NCI-H128 (cell line): ENCODE results near the gene EZH1.
A peak's percentile ranks its signal among the peaks of the same experiment; 100 is the strongest.

ENCODE experiments used
- DNase-seq: peaks from one replicate; lab custom pipeline; 2025; ENCODE audit not compliant: unreplicated experiment; lab: John Stamatoyannopoulos, UW

The EZH1 gene

DNA sequence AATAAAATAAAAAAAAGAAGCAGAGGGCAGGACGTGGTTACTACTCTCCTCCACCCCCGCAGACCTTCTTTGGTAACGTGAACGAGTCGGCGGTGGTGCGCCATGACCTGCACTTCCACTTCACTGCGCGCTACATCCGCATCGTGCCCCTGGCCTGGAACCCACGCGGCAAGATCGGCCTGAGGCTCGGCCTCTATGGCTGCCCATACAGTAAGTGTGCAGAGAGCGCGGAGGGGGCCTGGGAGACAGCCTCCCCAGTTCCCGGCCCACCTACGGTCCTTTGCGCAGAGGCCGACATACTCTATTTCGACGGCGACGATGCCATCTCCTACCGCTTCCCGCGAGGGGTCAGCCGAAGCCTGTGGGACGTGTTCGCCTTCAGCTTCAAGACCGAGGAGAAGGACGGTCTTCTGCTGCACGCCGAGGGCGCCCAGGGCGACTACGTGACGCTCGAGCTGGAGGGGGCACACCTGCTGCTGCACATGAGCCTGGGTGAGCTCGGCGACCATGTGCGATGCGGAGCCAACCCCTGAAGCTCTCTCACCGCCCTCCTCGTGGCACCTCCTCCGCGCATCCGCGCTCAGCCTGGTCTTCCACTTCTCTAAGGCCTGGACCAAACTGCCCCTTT, 59.8 kb downstream of the EZH1 start:
- no peak for DNase-seq

DNA sequence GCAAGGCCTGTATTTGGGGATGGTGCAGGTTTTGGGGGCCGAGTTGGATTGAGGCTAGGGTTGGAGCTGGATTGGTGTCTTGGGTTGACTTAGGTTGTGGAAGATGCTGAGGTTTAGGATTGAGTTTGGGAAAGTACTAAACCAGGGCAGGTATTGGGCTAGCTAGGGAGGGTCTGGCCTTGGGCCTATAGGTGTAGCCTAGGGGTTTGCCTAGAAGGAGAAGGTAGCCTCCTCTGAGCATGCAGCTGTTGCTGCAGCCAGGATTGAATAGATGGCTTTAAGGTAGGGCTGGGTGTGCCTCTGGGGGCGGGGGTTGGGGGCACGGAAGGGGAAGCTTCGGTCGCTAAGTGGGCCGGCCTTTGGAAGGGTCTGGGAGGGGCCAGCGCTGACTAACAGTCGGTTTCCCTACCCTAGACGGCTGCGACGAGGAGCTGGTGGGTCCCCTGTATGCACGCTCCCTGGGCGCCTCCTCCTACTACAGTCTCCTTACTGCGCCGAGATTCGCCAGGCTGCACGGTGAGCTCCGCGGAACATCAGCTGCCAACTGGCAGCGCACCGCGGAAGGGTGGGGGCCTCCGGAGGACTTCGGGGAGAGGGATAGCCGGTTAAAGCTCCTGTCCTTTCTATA, 61.3 kb downstream of the EZH1 start:
- DNase-seq = no peak

DNA sequence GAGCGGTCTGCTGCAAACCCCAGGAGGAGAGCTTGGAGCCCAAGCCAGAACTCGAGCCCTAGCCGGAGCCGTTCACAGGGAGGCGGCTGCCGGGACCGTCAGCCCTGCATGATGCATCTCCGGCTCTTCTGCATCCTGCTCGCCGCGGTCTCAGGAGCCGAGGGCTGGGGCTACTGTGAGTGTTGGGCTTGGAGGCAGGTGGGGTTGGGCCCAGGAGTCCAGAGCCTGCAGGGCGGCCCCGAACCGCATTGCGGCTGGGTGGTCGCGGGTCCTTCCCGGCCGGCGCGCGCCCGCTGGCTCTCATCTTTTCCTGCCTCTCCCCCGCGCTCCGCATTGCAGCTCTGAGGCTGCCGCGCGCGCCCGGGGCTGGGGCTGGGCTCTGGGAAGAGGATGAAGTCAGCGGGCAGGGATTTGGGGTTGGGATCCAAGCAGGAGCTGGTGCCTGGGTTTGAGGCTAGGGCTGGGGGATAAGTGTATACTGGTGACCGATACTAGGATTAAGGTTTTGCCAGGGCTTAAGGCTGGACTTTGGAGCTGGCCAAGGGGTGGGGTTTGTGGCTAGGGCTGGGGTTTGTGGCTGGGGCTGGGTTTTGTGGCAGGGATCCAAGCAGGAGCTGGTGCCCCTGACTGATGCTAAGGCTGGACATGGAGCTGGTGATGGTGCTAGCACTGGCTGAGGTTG, 62.0 kb downstream of the EZH1 start:
- no peak for DNase-seq

GRCh38 chr17:42681976-42682721, 62.7 kb downstream of the EZH1 start, which contains the start of gene CNTNAP1:
Gene CNTNAP1 (plus strand): TSS chr17:42682531. CDS start chr17:42682830, 299 bp downstream.
- peak; percentile 27 for DNase-seq

GRCh38 chr17:42680331-42680808, 64.5 kb downstream of the EZH1 start:
- DNase-seq = no peak

DNA sequence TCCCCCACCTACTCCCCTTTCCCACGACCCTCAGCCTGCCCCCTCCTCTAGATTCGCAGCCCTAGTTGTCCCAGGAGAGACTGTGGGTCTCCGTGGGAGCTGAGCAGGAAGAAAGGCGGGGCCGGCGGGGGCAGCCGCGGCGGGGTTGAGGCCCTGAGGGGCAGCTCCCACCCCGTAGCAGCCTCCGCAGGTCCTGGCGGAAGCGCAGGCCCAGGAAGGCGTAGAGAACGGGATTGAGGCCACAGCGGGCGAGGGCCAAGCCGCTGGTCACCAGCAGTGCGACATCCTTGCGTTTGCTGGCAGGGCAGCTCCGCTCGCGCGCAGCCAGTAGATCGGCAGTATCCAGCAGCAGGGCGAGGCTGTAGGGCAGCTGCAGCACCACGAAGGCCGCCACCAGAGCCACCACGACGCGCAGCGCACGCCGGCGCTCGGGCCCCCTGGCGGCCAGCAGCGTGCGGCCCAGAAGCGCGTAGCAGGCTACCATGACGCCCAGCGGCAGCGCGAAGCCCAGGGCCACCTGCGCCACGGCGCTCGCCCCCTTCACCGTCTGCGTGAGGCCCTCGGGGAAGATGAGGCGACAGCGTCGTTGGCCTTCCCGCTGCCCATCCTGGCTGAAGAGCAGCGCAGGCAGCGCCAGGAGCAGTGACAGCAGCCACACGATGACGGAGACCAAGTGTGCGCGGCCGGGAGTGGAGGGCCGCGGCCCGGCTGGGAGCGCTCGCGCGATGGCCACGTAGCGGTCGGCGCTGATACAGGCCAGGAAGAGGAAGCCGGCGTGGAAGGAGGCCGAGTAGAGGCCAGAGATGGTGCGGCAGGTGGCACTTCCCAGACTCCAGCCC, 65.1 kb downstream of the EZH1 start:
- DNase-seq = peak; percentile 24

- no peak for DNase-seq
Observed at GRCh38 chr17:42678951-42679491, 65.8 kb downstream of the EZH1 start.

- peak; percentile 42 for DNase-seq
Observed at GRCh38 chr17:42677921-42678781, 66.7 kb downstream of the EZH1 start.

DNA sequence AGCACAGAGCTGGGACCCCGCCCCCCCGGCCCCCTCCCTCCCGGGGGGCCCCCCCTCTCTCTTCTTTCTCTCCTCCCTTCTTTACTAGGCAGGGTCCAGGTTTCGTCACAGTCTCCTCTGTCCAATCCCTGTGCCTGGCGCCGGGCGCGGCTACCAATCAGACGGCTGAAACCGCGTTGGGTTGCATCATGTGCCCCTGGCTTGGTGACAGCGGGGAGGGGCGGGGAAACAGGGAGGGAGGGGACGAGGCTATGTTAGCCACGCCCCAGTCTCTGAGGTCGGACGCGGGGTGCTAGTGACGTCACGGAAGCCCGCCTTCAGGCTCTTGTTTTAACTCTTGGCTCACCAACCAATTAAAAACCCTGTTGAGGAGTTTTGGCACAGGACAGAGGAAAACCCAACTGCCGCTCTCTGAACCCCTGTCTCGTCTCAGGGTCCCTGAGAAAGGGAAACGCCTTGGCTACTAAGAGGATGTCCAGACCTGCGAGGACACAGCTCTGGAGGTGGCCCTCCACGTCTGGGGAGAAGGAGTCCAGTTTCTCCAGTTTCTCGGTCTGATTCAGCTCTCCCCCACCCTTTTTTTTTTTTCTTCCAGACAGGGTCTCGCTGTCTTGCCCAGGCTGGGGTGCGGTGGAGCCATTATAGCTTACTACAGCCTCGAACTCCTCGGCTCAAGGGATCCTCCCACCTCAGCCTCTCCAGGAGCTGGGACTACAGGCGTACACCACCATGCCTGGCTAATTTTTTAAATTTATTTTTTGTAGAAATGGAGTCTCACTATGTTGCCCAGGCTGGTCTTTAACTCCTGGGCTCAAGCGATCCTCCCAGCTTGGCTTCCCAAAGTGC, 67.6 kb downstream of the EZH1 start:
- DNase-seq = peak; percentile 93

DNA sequence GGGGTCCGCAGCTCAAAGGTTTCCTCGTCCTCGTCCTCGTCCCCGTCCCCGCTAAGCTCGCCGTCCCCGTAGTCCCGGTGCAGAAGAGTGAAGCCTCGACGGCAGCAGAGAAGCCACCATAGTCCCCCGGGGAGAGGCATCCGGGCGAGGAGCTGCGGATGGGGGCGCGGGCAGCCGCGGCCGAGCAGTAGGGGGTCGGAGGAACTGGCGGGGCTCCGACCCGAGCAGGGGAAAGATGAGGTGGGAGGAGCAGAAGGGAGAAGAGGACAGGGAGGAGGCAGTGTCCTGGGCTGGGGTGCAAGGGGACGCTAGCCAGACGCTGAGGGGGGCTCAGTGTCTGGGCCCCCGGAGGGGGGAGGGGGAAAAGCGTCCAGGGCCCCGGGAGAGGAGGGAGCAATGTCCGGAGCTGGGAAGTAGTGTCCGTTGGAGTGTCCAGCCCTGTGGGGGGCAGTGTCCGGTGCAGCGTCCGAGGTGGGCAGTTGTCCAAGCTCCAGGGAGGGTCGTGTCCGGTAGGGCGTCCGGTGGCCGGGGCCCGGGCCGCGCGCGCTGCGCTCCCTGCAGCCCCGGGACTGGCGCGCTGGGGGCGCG, 68.3 kb downstream of the EZH1 start, which contains the start of gene PLEKHH3:
PLEKHH3 (minus strand) TSS at position 571 of the 588 bp plus-strand sequence; CDS start at position 140, 431 bp downstream.
- DNase-seq = no peak

DNA sequence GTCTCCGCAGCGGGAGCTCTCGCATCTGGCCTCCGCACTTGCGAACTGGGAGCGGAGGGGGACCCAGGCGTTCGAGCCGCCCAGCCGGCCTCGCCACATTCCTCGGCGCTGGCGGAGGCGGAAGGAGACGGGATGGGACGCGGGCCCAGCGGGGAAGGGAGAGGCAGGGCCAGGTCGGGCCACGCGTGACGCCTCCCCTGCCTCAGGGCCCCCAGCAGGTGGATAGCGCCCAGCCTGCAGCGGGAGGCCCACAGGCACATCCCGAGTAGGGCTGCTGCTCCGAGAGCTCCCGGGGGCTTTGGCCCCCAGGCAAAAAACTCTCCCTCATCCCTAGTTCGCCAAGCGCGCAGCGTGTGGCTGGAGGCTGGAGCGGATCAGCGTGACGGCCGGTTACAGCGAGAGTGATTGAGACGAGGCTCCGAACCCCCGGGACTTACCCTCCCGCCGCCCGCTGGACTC, 68.8 kb downstream of the EZH1 start:
- DNase-seq = no peak

- DNase-seq = no peak
Observed at GRCh38 chr17:42675348-42675964, 69.4 kb downstream of the EZH1 start.

GRCh38 chr17:42674755-42675347, 70.0 kb downstream of the EZH1 start:
- no peak for DNase-seq

DNA sequence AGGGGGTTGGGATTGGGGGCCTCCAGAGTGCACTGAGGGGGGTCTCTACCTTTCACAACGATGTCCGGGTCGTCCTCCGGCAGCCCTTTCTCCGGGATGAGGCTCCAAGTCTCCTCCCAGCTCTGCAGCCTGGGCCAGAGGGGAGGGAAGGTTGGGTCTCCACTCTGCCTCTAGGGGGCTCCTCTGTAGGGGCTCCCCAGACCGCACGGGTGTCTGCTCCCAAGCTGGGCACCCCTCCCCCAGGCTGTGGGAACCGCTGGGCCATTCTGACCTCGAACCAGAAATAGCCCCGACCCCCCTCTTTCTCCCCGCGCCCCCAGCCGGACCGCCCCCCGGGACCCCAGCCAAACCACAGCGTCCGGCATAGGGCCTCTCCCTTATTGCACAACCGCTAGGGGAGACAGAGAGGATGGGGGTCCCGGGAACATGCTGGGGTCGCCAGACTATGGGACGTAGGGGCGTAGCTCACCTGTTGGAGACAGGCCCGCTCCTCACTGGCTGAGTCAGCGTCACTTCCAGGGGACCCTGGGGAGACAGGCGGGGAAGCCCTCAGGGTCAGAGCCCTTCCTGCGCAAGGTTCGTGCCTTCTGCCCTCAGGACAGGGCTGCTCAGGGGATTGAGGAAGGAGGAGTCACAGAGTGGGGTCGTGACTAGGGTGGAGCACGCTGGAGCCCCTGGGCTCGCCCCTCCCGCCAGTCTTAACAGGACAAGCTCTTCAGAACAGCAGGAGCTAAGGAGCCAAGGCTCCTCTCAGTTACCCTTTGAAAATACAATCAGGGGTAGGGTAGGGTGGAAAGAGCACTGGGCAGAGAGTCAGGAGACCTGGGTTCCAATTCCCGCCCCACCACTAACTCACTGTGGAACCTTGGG, 70.7 kb downstream of the EZH1 start:
- DNase-seq = no peak

DNA sequence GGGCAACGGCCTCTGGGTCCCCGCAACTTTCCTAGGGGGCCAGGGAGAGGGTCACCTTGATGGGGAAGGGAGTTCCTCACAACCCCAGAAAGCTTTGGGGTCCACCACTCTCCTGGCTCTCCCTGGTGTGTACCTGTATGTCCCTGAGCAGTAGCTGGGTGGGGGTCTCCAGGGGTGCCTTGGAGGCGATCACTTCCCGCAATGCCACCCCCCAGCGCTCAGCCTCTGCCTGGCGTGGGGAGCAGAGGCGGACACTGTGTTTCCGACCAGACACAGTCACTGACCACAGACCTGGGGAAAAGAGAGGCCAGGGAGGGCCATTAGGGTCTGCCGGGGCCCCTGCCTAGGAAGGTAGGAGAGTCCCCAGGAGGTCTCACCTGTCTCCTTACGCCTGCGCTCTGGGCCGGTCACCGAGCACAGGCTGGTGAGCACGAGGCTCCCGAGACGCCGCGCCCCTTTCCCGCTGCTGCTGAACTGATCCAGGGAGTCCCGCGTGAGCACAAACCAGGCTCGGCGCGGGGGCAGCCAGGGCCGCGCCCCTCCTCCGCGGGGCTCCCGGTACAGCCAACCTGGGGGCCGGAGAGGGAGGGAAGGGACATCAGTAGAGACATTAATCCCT, 71.5 kb downstream of the EZH1 start:
- DNase-seq = no peak

DNA sequence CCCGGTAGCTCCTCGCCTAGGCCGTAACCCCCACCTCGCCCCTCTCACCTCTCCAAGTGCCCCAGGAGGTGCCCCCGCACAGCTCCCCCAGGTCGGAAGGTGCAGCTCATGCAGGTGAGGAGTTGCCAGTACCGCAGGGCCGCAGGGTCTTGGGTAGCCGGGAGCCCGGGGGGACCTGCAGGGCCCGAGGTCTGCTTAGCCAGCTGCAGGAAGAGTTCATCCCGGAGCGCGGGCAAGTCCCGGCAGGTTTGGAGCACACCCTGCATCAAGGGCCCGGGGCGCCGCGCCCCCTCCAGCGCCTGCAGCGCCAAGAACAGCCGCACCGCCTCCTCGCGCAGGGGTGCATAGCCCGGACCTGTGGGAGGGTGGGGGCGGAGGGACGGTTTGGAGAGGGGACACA, 72.8 kb downstream of the EZH1 start:
- no peak for DNase-seq
